NCI-H69 (cell line): Measurements from ENCODE around the gene ASPSCR1.

Experiments used
- DNase-seq: peaks from one replicate; lab custom pipeline; 2025; lab: John Stamatoyannopoulos, UW

Gene ASPSCR1

GRCh38 chr17:81983011-81983638 lies 5.7 kb downstream of the ASPSCR1 start:
- no peak for DNase-seq

- DNase-seq: no peak
Measured at GRCh38 chr17:81983639-81984373, 6.4 kb downstream of the ASPSCR1 start.

GRCh38 chr17:81984773-81985410 lies 7.5 kb downstream of the ASPSCR1 start:
- DNase-seq: no peak

DNA sequence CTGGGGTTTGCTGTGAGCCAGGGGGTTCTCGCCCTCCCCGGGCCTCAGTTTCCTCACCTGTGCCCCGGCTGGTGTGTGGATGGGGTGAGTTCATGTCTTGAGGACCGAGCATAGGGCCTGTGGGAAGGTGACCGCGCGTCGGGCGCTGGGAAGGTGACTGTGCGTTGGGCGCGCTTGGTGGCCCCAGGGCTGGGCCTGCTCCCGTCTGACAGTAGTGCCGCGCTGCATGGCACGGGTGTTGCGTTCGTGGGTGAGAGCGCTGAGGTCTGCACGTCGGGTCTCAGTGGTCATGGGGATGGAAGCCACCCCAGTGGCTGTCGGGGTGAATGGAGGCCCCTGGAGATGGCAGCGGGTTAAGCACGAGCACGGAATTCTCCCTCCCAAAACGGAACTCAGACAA lies 9.2 kb downstream of the ASPSCR1 start:
- no peak for DNase-seq

GRCh38 chr17:81987161-81987770 lies 9.8 kb downstream of the ASPSCR1 start:
- no peak for DNase-seq

GRCh38 chr17:81990836-81991683 lies 13.6 kb downstream of the ASPSCR1 start:
- no peak for DNase-seq

DNA sequence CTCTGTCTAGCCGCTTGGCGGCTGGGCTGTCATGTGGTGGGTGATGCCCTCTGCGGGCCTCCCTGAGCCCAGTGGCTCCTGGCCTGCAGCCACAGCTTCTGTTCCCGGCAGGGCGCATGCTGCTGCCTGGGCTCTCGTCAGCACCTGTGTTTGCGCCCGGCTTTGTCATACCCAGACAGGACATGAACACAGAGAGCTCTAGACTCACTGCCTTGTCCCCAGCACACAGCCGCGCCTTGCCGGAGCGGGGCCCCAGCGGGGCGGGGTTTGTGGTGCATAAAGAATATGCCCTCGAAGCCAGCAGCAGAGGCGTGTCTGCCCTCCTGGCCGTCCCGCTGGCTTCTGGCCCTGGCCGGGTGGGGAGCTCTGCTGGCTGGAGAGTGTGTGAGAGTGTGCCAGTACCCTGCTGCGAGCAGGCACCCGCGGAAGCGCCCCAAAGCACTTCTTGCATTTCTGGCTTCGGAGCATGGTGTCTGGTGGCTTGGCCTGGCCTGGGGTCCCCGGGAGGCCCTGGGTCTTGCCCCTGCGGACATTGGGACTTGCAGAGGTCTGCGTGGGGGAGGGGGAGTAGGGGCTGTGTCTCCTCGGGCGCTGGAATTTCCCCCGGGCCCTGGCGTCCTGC lies 14.4 kb downstream of the ASPSCR1 start:
- DNase-seq: peak; percentile 93

GRCh38 chr17:81992306-81993102 lies 15.1 kb downstream of the ASPSCR1 start:
- no peak for DNase-seq

GRCh38 chr17:81993729-81994592 lies 16.5 kb downstream of the ASPSCR1 start:
- no peak for DNase-seq

GRCh38 chr17:81994593-81995462 lies 17.4 kb downstream of the ASPSCR1 start:
- DNase-seq: no peak

GRCh38 chr17:81995463-81996231 lies 18.2 kb downstream of the ASPSCR1 start:
- DNase-seq: no peak

DNA sequence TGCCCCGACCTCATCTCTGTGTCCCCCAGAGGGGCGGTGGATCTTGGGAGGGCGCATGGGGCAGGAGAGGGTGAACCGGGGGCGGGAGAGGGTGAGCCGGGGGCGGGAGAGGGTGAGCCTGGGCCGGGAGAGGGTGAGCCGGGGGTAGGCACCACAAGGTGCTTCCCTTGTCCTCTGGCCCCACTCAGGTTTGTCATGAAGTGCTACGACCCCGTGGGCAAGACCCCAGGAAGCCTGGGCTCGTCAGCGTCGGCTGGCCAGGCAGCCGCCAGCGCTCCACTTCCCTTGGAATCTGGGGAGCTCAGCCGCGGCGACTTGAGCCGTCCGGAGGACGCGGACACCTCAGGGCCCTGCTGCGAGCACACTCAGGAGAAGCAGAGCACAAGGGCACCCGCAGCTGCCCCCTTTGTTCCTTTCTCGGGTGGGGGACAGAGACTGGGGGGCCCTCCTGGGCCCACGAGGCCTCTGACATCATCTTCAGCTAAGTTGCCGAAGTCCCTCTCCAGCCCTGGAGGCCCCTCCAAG lies 18.9 kb downstream of the ASPSCR1 start:
- no peak for DNase-seq

GRCh38 chr17:81996757-81997441 lies 19.5 kb downstream of the ASPSCR1 start:
- no peak for DNase-seq

GRCh38 chr17:81998212-81998611 lies 20.8 kb downstream of the ASPSCR1 start:
- no peak for DNase-seq

GRCh38 chr17:81998691-81999438 lies 21.4 kb downstream of the ASPSCR1 start:
- DNase-seq: no peak

GRCh38 chr17:81999587-81999975 lies 22.2 kb downstream of the ASPSCR1 start:
- DNase-seq: no peak
